ENCODE results near the gene TNFRSF11A.

The TNFRSF11A gene

DNA sequence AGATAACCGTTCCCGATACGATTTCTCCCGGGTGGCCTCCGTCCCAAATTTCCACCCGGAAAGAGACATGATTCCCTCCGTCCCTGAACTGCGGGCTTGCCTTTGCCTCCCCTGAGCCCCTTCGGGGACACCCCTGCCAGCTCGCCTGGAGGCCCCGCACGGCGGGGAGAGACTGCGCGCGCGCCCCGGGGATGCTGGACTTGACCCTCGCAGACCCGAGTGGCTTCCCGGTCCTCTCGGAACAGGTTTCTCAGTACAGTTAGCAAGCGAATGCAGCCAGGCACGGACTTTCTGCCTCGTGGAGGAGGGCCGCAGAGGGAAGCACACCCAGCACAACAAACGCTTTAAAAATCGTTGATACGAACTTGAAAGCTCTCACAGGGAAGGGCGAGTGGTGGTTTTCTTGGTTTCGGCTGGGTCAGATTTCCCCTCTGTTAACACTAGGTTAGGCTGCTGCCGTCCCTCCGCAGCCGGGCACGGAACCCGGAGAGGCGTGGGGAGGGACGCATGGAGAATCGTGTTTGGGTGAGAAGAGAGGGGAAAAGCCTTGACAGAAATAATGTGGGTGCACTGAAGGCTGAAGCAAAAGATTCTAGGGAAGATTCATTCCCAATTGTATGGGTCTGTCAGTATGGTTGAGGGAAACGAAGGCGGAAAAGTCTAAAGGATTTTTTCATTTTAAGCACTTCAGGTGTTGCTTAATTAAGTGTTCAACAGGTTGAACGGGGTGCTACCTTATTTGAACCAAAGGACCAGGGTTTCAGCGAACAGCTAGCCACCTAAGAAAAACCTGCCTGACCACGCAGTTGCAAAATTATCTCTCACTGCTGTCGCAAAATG is 916 bp downstream of the TNFRSF11A start:
- DNase-seq: peak; percentile 9

DNA sequence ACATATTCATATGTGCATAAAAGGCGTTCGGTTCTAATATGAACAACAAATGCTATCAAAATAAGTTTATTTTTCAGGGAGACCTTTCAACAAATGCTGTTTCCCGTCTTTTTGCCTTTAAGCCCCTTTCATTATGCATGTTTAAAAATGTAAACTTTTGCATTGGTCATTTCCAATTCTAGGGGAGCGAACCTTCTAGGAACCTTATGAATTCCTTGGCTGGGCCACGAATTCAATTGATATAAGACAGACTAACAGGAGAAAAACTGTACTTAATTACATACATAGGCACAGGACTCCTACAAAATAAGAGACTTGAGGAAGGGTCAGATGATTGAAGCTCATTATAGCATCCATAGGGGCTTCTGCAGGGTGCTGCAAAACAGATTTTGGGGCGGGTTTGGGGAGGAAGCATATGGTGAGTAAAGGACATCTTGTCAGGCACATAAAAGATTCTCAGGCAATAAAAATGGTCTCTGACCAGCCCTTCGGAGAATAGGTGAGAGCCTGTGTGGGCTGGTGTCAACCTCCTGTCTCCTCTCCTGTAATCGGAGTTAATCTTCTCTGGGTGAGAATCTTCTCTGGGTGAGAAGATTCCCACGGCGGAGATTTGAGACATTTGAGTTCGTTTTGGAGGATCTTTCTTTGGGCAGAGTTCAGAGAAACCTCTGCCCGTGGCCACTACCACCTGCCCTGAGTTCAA is 1.7 kb downstream of the TNFRSF11A start:
- DNase-seq: no peak

DNA sequence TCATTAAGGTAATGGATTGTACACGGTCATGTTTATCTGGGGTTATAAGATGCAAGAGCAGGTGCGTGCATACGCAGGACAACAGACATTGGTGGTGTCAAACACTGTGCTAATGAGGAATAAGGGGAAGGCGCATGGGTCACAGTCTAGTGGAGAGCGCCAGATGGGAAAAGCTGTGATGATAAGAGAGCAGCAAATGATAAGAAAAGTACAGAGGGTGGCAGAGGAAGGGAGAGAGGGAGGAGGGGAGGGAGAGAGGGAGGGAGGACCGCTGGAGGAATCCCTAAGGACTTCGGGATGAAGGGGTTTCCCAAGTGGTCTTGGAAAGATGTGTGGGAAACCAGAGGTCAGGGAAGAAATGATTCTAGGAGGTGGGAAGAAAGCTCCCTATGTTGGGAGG is 2.9 kb downstream of the TNFRSF11A start:
- no peak for DNase-seq

DNA sequence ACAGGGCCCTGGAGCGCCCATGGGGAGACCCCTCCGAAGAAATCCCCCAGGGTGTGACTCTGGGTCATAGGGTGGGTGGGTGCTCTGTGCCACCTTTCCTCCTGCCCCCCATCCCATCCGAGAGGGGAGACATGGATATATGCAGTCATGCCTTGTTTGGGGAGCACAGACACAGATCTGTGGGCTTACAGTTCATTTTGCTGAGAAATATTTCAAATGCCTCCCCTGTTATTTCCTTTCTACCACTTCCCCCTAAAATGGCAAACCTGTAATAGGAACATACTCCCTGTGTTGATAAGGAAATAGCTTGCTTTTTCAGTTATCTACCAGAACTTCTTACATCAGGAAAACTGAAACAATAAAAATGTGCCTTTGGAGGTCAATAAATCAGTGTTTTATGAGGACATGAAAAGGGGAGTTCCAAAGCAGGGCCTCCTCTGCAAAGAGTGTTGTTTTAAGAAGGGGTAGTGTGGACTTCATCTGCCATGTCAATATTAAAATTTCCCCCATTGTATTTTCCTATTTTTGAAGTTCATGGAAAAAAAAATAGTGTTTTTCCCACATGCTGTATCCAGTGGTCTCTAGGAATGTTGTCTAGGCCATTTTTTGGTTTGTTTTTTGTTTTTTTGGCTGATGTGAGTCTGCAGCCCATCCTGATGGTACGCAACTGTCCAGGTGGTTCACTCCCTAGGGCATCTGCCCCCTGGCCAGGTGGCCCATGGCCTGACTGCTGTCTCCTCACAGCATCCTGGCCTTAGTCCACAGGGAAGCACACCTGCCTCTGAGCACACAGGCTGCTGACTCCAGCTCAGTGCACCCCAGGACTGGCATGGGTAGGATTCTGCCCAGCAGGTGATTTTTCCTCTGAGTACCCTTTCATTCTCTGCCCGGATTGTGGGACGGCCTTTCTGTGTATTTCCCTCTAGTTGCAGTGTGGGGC is 3.7 kb downstream of the TNFRSF11A start:
- no peak for DNase-seq

DNA sequence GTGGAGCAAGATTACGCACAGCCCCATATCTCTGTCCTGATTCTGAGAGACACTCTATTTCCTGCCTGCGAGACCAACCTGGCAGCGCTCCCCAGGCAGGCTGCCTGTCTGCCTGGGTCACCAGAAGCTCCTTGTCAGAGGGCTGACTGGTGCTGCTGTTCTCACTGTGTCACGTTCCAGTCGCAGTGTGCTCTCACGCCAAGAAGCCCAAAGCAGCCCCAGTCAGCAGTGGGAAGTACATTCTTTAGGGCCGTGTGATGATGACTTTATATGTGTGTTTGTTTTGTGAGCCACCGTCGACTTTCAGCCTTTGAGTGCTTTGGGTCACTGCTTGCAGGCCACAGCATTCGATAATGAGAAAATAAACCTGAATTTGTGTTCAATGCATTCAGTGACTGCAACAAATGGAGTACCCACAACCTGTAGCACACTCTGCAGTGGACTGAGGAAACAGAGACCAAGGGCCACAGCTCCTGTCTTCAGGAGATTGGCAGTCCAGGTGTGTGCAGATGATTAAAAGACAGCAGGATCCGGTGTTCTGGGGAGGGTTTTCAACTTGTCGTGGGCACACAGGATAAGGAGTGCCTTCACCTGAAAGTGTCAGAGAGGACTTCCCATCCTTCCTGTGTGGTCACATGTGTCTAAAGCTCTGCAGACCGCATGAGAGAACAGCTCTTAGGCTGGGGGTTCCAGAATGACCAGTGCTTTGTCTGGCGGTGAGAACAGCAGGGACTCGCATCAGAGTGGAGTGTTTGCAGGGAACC is 4.8 kb downstream of the TNFRSF11A start:
- no peak for DNase-seq

DNA sequence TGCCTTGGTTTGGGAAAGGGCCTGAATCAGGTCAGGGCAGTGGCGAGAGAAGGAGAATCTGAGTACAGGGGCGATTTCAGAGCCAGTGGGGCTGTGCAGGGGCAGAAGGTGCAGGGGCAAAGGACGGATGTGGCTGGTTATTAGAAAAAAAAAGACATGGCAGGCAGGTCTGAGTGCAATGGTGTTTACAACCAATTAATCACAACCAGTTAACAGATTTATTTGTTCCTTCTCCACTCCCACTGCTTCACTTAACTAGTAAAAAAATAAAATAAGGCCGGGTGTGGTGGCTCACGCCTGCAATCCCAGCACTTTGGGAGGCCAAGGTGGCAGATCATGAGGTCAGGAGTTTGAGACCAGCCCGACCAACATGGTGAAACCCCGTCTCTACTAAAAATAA is 5.5 kb downstream of the TNFRSF11A start:
- no peak for DNase-seq

DNA sequence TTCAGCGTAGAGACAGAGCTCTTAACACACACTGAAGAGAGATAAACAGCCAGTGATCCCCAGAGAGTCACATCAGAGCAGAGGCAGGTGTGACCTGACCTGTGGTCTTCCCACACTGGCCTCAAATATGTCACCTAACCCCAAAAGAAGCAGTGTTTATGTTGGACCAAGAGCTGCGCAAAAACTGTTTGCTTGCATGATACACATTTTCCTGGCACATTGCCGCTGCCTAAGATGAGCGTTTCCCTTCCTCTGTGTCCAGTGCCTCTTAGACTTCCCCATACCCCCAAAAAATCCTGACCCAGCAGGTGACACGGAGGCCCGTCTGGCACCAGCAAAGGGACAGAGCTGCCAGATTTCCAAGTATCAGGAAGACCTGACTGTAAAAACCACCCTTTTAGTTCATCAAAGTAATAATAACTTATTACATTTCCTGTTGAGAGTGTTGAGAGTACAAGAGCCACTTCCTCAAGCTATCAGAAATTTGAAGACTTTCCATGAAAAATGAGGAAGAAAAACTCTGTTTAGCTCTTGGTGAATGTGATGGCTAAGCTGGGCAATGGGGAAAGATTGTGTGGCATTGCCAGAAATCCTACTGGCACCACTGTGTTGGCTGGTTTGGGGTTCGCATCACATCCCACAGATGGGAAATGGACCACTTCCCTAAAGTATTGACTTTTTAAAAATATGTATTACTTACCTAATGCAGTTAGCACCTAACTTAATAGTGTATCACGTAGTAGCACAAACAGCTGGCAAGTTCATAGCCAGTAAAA is 6.7 kb downstream of the TNFRSF11A start:
- DNase-seq: no peak

DNA sequence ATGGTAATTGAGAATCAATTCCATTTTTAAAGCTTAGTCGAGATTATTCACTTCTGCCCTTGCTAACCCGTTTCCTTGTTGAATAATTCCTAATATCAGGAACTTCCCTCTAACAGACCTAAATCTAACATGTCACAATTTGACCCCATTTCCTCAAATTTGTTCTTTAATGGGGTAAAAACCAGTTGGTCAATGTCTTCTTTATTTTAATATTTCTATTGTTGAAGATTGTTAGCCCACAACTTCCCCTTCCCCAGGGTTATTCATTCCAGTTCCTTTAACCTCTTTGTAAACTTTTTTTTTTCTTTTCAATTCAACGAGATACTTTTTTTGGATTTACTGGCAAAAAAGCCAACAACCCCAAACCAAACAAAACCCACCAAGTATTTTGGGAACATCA is 7.3 kb downstream of the TNFRSF11A start:
- DNase-seq: no peak

DNA sequence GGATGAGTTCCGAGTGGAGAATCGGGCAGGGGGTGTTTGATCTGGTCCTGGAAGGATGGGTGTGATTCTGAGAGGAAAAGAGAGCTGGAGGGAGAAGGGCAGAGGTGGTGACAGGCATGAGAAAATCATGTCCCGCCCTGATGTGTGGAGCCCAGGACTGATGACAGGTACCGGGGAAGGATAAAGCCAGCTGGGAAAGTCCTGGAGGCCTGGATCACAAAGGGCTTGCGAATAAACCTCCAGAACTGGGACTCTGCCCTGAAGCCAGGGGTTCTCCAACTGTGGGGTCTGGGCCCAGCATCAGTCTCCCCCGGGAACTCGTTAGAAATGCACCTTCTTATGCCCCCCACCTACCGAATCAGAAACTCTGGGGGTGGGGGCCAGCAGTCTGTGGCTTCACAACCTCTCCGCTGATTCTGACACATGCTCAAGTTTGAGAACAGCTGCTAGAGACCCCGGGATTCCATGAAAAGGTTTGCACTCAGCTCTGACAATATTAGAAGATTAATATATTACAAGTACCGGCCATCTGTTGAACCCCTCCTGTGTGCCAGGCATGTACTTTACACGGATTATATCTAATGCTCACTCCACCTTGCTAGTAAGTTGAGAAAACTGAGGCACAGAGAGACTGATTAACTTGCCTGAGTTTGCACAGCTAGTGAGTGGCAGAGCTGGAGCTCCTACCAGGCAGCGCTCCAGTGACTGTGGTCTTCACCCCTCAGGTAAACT is 8.0 kb downstream of the TNFRSF11A start:
- DNase-seq: no peak

DNA sequence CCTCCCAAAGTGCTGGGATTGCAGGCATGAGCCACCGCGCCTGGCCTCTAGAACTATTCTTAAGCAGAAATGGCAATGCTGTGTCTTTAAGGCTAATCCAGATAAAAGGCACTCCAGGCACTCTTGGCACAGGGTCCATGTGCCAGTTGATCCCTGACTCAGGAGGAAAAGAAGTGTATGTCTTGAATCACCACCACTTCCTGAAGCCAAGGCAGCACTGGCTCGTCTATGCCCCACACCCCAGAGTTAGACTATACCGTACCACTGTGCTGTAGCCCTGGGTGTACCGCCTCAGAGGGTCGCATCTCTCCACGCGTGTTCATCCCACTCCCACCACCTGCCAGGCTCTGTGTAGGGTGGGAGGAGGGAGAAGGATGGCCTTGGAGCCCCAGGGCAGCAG is 9.0 kb downstream of the TNFRSF11A start:
- no peak for DNase-seq

DNA sequence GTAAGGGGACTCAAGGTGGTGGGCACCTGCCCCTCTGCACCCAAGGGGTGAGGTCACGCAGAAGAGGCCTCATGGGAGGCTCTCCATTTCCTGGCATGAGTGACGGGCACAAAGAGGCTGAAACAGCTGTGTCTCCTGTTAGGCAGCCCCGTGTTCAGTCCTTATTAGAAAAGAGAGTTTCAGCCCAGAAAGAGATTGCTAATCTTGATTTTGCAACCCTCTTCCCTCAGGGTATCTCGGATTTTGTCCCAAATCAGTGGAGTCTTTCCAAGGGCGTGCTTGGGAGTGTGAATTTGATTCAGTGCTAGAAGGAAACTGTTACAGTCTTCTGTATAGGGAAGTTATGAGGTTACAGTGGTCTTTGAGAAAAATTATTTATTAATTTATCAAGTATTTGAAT is 10.4 kb downstream of the TNFRSF11A start:
- DNase-seq: no peak

DNA sequence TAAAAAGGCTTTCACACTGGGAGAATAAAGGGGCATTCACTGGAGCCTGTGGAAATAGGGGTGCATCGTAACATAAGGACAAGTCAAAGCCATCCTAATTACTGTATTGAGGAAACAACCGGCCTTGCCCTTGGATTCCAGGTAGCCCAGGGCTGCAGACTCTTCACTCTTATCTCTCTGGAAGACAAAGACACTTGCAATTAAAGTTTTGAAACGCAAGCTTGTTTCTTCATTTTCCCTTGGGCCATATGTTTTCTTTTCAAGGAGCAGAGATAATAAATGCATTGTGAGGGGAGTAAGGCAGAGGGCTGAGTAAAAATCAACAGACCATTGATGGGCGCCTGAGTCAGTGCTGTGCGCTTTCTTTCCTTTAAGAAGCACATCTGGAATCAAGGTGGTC is 11.5 kb downstream of the TNFRSF11A start:
- no peak for DNase-seq

DNA sequence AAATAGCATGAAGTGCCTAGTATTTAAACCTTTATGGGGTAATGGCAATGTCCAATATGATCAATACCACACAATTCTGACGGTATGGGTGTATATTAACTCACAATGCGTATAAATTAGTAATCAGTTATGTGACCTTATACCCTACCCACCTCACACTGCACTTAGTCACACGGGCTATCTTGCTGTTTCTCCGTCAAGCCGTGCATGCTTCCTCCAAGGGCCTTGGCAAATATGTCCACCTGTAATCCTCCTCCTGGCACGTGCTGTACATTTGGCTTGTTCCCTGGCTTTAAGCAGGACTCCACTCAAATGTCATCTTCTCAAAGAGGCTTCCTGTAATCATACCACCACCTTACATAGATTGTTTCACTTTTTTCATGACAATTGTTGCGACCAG is 12.2 kb downstream of the TNFRSF11A start:
- DNase-seq: no peak

DNA sequence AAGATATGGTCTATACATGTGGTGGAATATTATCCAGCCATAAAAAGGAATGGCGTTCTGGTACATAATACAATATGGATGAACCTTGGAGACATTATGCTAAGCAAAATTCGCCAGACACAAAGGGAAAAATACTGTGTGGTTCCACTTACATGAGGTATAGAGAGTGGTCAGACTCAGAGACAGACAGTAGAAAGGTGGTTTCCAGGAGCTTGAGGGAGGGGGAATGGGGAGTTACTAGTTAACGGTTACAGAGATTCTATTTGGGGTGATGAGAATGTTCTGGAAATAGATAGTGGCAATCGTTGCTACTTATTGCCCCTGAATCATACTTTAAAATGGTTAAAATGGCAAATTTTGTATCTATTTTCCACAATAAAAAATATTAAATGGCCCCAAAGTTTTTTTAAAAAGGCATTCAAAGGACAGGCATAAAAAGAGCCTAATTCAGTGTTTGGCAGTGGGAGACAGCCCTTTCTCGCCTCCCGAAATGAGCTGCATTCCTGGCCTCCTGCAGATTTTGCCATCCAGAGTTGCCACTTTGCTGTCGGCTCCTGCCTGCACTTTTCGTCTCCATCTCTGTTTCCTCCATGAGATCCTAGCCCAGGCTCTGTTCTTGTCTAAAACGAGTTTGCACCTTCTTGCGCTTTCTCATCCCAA is 13.5 kb downstream of the TNFRSF11A start:
- no peak for DNase-seq

DNA sequence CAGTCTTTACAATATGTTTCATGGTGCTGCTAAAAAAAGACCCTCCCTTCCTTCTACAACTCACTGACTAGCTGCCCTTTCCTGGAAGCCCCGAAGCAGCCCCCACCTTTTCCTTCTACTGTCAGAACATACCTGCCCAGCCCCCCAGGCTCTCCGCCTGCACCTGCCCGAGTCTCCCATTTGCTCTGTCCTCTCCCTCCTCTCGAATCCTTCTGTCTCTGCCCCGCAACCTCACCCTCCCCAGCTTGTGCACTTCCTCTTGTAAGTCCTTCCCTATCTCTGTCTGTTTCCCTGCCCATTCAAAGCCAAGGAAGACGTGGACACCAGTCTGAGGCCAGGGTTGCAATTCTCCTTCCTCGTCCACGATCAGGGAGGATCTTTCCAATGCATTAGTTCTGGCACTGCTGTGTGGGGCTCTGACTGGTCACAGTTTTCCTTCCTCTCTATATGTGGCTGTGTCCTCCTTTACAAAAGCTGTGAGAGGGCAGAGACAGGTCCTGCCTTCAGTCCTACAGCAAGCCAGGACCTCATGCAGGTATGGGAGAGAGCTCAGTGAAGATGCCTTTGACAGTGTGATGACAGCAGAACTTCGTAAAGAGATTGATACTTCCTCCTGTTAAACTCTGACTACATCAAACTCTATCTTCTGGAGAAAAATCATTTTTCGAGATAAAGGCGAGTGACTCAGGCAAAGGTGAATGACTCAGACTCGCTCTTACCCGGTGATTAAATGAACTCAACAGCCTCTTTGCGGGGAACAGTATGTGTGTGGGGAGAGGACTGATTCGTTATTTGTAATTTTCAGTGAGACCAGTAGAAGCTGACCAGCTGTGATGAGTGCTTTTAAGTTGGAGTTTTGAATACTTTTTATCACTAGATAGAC is 14.2 kb downstream of the TNFRSF11A start:
- no peak for DNase-seq

DNA sequence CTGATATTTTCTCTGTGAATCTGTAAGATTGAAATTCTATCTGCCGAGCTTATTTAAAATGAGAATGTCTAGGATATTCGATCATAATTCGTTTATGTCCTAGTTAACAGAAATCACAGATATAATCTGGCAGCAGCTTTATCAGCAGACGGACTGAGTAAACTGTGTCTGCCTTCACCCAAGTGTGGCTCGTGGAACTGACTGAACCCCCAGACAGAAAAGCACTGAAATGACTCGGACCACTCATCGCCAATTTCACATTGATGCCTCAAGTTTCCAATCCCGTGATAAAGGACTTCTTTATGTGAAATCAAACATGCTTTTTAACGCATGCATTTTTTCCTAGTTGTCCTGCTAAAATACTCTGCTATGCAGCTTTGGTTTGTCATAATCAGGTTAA is 15.9 kb downstream of the TNFRSF11A start:
- DNase-seq: no peak

DNA sequence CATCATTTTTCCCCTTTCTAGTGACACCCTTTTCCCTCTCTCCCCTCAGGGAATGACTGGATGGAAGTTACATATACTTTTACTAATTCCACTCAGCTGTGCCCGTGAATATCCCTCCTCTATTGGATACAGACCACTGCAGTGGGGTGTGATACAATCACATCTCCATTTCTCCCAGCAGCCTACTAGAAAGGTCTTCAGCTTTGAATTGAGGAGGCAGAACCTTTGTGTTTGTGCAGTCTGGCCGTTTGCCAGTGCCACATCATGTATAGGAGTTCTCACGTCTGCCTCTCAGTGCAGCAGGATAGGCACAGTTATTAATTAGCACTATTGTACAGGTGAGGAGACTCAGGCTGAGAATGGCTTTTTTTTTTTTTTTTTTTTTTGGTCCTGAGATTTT is 16.4 kb downstream of the TNFRSF11A start:
- no peak for DNase-seq

DNA sequence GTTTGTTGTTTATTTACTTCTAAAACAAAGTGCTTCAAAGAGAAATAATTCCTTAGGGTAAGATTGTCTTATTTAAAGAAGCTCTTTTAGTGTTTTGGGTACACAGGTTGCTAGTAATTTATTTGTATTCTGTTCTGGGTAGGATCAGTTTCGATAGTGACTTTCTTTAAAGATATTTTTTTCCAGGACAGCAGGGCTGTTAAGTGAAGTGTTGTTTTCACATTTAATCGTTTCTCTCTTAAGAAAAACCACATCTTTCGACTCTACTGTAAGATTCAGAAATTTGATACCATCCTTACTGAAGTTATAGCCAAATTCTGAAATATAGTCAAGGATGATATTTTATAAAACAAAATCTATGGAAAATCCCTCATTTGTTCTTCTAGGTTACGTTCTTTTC is 17.8 kb downstream of the TNFRSF11A start:
- DNase-seq: no peak

DNA sequence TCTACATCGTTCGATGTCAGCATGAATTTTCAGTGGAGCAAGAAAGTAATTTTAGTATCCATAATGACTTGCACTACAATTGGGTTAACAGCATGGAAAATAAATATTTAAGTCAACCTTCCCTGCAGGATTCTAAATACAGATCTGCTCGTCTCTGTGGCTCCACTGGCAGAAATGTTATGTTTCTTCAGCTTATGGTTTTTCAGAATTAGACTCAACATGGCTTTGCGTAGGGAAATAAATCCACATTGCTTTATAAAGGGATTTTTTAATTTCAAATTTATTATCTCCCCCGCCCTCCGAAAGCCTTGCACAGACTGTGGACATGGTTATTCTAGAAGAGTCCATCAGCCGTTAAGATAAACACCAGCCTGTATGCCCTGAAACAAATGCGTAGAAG is 18.2 kb downstream of the TNFRSF11A start:
- DNase-seq: no peak
